ENCODE measurements around the gene SIRPG.

- TF ChIP-seq CTCF (IDR thresholded peaks at IDR 0.05 in 4 of 5, conservative IDR thresholded peaks at IDR 0.05 in 1 of 5) (no peak), POLR2A (IDR thresholded peaks at IDR 0.05) (no peak)
These were observed 40.0 kb upstream of the SIRPG start for GRCh38 chr20:1697592-1697991.

Measured in gastrocnemius medialis (tissue), 4 donors.